ENCODE results near the gene NRCAM.

DNA sequence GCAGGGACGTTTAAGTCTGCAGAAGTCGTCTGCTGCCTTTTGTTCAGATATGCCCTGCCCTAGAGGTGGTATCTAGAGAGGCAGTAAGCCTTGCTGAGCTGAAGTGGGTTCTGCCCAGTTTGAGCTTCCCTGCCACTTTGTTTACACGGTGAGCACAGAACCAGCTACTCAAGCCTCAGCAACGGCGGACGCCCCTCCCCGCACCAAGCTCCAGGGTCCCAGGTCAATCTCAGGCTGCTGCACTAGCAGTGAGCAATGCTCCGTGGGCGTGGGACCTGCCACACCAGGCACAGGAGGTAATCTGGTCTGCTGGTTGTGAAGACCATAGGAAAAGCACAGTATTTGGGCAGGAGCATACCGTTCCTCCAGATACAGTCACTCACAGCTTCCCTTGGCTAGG is 178.0 kb downstream of the NRCAM start:
- TF ChIP-seq, protein P1, sequence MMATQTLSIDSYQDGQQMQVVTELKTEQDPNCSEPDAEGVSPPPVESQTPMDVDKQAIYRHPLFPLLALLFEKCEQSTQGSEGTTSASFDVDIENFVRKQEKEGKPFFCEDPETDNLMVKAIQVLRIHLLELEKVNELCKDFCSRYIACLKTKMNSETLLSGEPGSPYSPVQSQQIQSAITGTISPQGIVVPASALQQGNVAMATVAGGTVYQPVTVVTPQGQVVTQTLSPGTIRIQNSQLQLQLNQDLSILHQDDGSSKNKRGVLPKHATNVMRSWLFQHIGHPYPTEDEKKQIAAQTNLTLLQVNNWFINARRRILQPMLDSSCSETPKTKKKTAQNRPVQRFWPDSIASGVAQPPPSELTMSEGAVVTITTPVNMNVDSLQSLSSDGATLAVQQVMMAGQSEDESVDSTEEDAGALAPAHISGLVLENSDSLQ (IDR thresholded peaks at IDR 0.05) = no peak
- TF ChIP-seq HDGF (IDR thresholded peaks at IDR 0.05; ENCODE audit: borderline replicate concordance) (no peak), SUZ12 (IDR thresholded peaks at IDR 0.05) (no peak), NFRKB (IDR thresholded peaks at IDR 0.05) (no peak), CTBP1 (IDR thresholded peaks at IDR 0.05; ENCODE audit: borderline replicate concordance) (no peak), SP1 (IDR thresholded peaks at IDR 0.05) (no peak), ELF4 (IDR thresholded peaks at IDR 0.05) (no peak), ZNF384 (IDR thresholded peaks at IDR 0.05) (no peak), ARNT (IDR thresholded peaks at IDR 0.05) (no peak), BHLHE40 (IDR thresholded peaks at IDR 0.05; ENCODE audit: borderline replicate concordance) (no peak), FOXM1 (IDR thresholded peaks at IDR 0.05; ENCODE audit: borderline replicate concordance) (no peak), FOXA1 (IDR thresholded peaks at IDR 0.05) (no peak), LEF1 (IDR thresholded peaks at IDR 0.05; ENCODE audit: borderline replicate concordance) (no peak), FOXK2 (IDR thresholded peaks at IDR 0.05) (no peak)
